Stimulated activated CD4-positive, alpha-beta T cell treated with anti-CD3 and anti-CD28 coated beads, Interleukin-12 subunit alpha, Interleukin-12 subunit beta, amount 100 ng/mL, for 24 hours (primary cell): ENCODE results near the gene CD247.

Experiments used
- DNase-seq, 2 experiments: peaks; one replicate each; pipeline ENCODE4 v3.0.0-alpha.2; 2020; ENCODE audit warnings: low read depth in 2 of 2

The CD247 gene

DNA sequence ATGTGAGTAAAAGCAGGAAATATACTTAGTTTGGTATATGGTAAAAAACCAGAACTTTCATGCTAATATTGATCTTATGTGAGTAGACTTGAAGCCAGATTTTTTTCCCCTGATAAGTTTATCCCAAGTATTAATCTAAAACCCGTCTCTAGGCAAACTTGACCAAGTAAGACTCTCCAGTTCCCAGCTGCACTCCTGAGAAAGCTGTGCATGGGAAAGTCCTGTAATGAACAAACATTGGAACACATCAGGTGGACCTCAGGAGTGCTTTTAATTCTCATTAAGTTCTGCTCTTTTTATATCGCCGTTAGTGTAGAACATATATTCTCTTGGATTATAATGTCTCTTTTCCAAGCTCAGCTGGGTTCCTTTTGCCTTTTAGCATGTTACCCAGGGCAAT is 105.0 kb downstream of the CD247 start:
- no peak for DNase-seq

DNA sequence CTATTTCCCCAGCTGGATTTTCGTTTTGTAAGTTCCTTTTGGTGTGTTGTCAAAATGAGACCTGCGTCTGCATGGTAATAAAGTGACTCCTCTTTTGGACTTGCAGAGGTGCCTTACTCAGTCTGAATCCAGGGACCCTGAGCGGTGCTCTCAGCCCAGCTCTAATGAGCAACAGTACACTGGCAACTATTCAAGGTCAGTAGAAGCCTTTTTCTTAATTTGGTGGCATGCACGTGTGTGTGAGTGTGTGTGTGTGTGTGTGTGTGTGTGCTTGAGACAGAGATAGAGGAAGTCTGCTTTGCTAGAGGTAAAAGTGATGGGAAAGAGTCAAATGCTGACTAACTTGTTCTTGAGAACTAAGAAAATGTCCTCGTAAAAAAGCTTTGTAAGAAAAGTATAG is 105.4 kb downstream of the CD247 start:
- no peak for DNase-seq

DNA sequence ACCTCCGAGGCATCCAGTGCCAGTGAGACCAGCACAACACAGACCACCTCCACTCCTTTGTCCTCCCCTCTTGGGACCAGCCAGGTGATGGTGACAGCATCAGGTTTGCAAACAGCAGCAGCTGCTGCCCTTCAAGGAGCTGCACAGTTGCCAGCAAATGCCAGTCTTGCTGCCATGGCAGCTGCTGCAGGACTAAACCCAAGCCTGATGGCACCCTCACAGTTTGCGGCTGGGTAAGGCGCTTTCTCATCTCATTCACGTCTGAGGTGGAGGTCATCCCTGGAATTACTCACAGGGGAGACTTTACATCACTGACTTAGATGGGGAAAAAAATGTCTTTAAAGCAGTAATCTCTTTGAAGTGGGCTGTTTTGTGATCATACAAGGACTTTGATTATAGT is 106.3 kb downstream of the CD247 start:
- DNase-seq: no peak

DNA sequence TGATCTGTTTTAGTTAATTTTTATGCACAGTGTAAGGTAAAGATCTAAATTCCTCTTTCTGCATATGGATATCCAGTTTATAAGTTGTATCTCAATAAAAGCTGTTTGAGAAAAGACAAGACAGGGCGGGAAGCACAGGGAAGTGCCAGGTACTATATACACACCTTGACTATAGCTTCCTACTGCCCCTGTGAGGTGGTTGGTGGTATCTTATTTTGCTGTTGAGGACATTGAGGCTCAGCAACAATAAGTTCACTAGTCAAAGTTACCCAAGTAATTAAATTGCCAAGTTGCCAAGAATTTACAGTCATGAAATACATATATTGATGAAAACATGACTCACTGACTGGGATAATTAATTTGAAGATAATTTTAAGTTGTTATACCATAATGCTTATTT is 109.1 kb downstream of the CD247 start:
- no peak for DNase-seq

DNA sequence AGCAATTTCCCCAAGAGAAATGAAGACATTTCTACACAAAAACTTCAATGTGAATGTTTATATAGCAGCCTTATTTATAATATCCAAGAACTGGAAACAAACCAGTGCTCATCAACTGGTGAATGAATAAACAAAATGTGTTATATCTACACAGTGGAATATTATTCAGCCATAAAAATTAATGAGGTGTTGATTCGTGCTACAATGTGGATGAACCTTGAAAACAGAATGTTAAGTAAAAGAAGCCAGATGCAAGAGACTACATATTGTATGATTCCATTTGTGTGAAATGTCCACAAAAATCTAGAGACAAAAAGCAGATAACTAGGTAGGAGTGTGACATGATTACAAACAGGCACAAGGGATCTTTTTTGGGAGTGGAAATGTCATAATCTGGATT is 110.0 kb downstream of the CD247 start:
- DNase-seq: no peak

DNA sequence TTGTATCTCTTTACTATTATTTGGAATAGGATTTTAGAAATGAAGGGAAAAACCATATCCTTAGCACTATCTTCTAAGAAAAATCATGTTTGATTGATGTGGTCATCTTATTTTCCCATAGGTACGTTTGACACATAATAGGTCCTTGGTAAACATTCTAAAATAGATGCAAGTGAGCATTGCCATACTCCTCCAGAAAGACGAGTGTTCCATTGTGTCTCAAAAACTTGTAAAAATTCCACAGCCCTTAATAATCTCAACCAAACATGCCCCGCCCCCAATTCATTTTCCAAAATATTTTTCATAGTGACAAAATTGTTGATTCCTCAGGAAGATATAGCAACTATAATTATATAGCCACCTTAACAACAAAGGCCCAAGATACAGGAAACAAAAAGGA is 113.4 kb downstream of the CD247 start:
- no peak for DNase-seq

DNA sequence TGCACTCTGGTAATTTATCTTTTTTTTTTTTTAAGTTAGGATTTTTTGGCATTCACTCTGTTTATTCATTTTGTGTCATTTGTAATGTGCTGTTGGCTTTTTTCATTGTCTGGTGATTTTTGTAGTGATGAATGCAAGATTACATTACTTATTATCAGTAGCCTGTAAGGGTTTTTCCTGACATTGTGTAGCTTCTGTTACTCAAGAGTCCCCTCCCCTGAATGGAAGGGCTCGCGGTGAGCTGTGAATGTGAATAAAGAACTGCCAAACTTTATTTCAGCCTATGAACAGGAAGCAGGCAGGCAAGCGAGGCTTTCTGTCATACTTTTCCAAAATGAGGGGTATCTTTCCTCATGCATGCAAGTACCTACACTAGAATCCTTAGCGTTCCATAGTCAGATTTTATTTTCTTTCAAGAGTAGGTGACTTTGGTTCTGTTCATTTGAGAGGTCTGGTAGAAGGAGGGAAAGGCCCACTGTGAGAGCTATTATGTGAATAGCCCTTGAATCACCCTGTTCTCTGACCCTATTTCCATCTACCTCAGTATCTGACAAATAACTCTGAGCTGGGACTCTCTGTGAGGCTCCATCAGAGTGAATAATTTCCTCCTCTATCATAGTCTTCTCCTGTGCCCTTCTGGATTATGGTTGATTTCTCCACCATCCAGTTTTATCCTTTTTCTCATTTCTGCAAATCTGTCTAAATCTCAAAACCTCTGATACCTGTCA is 114.0 kb downstream of the CD247 start:
- no peak for DNase-seq

DNA sequence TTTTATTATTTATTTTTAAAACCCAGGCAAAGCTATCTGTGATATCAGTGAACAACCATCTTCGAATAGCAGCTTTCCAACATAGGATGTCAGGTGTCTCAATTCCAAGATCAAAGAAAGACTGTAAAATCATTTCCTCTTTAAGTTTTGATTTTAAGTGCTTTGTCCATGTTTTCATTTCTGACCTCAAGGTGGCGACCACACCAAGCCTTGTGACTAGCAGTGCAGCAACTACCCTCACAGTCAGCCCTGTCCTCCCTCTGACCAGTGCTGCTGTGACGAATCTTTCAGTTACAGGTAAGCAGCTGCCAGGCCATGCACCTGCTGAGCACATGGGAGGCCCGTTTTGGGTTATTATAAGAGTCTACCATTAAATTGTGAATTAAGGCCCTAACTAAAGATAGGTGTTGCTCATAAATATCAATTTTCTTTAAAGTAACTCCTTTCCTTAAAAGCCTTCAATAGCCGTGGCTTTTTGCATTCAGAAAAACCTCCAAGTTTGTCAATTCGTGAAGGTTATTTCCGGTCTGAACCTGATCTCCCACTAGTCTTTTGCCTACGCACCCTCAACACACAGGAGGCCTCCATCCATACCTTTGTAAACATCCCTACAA is 117.0 kb downstream of the CD247 start:
- peak; percentile 5 to 14 for DNase-seq

DNA sequence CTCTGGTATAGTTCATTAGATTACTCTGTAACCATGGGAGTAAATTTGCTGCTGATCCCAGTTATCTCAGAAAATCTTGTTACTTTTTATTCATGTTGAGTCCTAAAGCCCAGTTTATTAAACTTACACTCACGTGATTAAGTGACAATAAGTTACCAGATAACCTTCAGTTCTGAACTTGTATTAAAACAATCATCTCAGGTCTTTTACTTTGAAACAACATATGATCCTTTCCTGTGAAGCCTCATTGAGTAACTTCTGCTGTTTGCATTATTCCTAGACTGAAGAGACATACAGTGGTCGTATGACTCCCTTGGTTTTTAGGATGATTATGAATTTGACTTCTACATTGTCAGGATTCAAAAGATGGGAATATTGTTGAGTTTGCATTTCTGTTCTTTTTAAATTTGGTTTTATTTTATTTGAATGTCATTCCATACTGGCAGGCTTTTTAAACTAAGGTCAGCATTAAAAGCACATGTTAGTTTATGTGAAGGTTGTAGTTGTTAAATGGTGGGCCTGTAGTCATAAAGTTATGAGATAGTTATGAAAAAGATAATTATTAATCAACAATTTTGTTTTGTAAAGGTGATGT is 117.9 kb downstream of the CD247 start:
- DNase-seq: no peak

DNA sequence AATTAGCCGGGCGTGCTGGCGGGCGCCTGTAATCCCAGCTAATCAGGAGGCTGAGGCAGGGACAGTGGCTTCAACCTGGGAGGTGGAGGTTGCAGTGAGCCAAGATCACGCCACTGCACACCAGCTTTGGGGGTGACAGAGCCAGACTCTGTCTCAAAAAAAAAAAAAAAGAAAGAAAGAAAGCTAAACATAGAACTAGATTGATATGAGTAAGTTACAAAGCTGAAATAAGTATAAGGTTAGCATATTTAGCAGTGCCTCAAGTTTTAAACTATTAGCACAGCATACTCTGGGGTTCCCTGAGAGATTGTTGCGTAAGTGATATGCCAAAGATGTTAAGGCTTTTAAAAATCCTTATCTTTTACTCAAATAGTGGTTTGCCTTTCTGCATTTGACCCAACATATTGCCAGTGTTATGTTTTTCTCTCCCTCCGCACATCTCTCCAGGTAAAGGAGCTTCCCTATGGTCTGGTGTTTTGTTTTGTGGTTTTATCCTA is 126.1 kb downstream of the CD247 start:
- no peak for DNase-seq

DNA sequence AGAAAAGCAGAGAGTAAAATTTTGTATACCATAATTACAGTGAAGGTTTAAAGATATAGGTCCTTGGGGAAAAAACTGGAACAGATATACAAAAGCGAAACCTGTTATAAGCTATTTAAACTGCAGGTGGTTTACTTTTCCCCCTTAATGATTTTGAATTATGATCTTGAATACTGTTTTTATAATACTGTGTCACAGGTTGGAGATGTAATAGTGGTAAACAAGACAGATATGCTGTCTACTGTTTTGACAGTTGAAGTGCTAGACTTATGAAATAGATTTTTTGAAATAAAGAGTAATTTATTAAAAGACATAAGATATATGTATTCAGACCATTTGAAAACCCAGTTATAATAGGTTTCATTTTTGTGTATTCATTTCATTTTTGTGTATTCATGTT is 129.4 kb downstream of the CD247 start:
- DNase-seq: no peak

DNA sequence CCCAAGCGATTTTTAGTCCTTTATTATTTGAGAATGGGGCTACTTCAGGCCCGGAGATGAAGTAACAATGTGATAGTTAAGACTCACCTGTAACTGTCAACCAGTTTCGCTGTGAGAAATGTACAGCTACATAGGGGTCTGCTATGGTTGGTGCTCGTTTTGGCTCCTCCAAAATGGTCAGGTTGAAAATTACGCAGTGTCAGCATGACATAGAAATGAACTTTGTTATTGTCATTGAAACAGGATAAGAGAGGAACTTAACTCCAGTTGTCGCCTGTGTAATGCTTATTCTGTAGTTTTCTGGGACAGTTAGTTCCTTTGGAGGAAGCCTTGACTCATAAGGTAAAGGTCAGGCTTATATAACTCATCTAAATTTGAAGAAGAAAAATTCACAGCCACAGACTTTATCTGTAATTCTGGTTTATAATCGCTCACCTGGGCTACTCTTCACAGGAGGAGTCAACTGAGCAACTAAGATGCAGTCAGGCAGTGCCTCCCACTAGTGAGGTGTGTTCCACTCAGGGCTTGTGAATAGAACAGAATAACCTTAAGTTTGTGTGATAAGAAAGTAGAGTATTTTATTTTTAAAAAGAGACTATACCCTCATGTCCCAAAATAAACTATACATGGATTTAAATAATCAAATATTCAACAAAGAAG is 130.9 kb downstream of the CD247 start:
- DNase-seq: no peak
